Activated CD8-positive, alpha-beta memory T cell treated with anti-CD3 and anti-CD28 coated beads for 1 hour (primary cell): ENCODE results near the gene DPY19L1.
"Not testable (repeated sequence)": the region's sequence is repeated elsewhere in the genome, so short reads cannot be mapped to it uniquely, and the experiment has no call there.

Experiments used
- DNase-seq, 2 donors: peaks; one replicate each; pipeline ENCODE4 v3.0.0-alpha.2; 2020; ENCODE audit warnings: low read depth in 1 of 2; ENCODE audit errors: extremely low read depth in 1 of 2

DPY19L1 gene

GRCh38 chr7:35037211-35037525 is at the start of gene DPY19L1:
Gene DPY19L1 (minus strand): TSS chr7:35037485. CDS start chr7:35037394, 91 bp downstream.
- no peak for DNase-seq

DNA sequence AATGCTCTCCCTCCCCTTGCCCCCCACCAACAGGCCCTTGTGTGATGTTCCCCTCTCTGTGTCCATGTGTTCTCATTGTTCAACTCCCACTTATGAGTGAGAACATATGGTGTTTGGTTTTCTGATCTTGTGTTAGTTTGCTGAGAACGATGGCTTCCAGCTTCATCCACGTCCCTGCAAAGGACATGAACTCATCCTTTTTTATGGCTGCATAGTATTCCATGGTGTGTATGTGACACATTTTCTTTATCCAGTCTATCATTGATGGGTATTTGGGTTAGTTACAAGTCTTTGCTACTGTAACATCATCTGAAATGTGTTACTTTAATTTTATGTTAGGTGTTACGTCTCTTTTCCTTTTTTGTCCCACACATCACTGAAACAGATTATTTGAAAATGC is 42.2 kb upstream of the DPY19L1 start:
- DNase-seq: not testable (repeated sequence)

GRCh38 chr7:35074008-35074407 is 36.7 kb upstream of the DPY19L1 start:
- not testable (repeated sequence) for DNase-seq

GRCh38 chr7:35072950-35073827 is 35.9 kb upstream of the DPY19L1 start:
- not testable (repeated sequence) for DNase-seq

DNA sequence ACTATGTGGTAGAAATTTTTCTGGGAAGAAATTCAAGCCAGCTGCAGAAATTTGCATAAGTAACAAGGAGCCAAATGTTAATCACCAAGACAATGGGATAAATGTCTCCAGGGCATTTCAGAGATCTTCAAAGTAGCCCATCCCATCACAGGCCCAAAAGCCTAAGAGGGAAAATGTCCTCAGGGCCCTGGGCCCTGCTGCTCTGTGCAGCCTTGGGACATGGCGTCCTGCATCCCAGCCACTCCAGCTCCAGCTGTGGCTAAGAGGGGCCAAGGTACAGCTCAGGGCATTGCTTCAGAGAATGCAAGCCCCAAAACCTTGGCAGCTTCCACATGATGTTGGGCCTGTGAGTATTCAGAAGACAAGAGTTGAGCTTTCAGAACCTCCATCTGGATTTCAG is 31.8 kb upstream of the DPY19L1 start:
- not testable (repeated sequence) for DNase-seq

GRCh38 chr7:35065382-35065781 is 28.1 kb upstream of the DPY19L1 start:
- not testable (repeated sequence) for DNase-seq

DNA sequence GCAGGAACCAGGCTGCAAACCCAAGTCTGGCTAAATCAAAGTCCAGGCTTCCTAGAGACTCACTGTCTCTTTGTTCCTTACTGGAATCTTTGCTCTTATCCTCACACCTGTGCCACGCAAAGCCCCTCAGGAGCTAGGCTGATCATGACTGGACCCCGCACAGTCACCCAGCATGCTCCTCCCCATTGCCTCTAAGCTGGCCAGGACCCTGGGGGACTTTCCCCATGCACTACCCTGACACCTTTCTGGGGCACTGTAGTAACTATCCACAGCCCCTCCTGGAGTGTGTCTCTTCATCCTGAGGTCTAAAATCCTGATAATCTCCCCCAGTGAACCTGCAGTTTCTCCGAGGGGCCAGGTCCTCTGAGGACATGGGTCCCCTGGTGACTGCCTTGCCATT is 21.3 kb upstream of the DPY19L1 start:
- not testable (repeated sequence) for DNase-seq

DNA sequence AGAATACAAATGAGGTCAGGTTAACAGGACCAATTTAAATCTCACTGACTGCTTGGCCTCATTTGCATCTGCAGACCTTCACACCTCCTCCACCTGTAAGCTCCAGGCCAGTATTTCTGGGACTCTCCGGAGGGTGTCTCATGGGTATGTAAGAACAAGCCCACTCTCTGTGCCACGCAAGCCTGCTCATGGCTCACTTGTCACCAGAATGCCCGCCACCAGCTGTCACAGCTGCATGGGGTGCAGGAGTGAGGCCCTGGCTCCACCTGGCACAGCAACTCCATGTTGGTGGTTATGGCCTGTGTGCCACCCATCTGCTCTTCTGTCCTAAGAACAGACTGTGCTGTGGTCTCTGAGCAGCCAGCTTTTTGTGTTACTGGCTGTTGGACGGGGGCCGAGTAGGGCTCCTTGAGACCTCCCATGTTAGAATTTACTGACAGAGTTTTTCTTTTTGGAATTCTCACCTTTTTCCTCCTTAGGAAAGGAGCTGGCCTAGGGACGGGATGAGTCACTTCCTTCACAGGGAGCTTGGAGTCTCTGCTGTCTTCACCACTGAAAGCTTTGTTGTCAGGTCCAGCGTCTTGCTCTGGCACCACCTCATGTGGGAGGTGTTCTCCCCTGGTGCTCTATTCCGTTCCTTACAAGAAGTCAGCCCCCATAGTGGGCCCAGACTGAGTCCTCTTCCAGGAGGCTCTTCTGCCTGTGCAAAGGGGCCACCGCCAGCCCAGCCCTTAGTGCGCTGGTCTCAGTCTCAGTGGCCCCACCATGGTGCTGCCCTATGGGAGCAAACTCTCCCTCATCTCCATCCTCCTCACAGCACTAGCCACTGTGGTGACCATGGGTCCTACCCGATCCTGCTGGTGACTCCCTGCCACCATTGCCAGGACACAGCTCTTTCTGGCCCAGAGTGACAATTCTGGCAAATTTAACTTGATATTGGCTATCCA is 20.5 kb upstream of the DPY19L1 start:
- not testable (repeated sequence) for DNase-seq

- not testable (repeated sequence) for DNase-seq
Observed at GRCh38 chr7:35055733-35056132, 18.4 kb upstream of the DPY19L1 start.

DNA sequence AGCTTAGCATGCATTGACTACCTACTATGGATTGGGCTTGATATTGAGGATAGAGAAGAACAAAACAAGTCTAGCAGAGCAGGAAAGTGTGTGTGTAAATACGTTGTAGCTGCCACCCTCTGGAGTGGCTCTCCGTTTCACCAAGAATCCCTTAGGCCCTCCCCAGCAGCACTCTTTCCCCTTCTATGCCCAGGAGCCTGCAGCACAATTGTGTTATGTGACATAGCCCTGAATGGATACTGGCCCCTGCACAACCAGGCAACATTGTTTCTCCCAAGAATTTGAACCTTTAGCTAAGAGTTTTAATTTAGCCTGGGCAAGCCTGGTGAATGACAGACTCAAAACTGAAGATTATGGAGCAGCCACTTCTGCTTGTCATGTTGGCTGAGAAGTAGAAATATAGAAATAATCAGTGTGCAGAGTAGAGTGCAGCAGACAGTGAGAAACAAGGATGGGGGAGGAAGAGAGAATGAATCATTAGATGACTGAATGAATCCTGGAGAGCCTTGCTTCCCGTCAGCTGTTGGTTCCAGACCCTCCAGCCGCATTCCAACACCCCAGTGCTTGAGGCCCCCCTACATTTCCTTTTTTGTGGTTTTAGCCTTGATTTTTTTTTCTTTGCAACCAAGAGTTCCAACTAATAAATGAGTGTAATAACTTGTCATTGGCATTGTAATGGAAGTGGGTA is 16.3 kb upstream of the DPY19L1 start:
- DNase-seq: not testable (repeated sequence)

DNA sequence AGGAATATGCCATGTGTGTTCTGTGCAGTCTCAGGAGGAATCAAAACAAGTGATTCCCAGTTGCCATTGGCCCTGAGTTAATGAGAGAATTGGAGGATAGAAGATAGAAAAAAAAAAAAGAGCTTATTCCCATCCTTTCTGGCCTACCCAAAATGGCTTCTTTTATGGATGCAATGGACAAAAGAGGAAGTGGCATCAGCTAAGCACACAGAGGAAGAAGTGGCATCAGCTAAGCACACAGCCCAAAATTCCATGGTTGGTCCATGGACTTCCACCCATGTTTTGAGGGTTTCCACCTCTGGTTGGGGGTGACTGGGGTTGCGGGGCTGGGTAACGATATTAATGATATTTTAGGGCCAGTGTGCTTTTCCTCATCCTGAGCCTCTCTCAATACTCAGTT is 11.1 kb upstream of the DPY19L1 start:
- DNase-seq: not testable (repeated sequence)

DNA sequence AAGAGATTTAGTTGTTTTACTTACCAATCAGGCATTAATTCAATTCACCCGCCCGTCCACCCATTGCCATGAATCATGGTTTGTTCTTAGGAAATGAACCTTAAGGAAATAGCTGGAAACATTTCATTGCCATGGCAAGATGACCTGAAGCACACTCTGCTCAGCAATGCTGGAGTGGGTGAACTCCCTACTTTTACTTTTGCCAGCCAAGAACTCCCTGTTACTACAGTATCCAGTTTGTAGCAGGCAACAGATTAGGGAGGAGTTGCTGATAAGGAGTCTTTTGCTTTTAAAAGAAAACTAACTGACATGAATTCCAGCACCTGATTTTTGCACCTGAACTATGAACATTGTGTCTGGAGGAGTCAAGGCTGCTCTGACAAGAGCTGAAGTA is 10.6 kb upstream of the DPY19L1 start:
- DNase-seq: not testable (repeated sequence)

- not testable (repeated sequence) for DNase-seq
Observed at GRCh38 chr7:35047263-35047911, 10.1 kb upstream of the DPY19L1 start.

DNA sequence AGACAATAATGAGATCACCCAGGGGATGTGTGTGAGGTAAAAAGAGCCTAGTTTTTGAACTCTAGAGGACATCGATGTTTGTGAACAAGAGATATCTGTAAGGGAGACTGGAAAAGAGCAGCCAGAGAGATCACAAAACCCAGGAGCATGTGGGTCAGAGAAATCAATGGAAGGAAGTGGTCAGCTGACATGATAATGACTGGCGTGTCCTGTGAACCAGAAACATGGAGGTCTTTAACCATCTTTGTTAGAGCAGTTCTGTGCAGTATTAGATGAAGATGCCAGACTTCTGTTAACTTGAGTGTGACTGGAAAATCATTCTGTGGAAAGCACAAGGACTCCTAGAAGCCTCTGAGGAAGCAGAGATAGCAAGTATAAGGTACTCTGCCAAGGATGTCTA is 6.0 kb upstream of the DPY19L1 start:
- not testable (repeated sequence) for DNase-seq

DNA sequence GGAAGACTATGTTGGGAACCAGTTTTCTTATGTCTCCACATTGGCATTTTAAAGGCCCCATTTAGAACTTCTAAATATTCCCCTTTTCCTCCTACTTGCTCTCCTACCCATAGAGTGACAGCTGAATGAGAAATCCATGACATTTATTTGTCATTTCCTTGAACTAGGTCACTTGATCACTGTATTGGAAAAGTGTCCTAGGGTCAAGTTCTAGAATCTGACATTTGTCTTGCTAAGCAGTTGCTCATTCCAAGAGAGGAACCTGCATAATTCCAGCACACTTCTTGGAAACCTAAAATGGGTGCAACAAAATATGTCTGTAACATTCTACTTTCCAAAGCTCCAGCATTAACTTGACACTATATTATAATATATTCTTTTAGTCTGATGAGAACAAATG is 3.6 kb upstream of the DPY19L1 start:
- no peak for DNase-seq

GRCh38 chr7:35039343-35039742 is 2.1 kb upstream of the DPY19L1 start:
- no peak for DNase-seq

- no peak for DNase-seq
Observed at GRCh38 chr7:35038354-35038753, 1.1 kb upstream of the DPY19L1 start.

DNA sequence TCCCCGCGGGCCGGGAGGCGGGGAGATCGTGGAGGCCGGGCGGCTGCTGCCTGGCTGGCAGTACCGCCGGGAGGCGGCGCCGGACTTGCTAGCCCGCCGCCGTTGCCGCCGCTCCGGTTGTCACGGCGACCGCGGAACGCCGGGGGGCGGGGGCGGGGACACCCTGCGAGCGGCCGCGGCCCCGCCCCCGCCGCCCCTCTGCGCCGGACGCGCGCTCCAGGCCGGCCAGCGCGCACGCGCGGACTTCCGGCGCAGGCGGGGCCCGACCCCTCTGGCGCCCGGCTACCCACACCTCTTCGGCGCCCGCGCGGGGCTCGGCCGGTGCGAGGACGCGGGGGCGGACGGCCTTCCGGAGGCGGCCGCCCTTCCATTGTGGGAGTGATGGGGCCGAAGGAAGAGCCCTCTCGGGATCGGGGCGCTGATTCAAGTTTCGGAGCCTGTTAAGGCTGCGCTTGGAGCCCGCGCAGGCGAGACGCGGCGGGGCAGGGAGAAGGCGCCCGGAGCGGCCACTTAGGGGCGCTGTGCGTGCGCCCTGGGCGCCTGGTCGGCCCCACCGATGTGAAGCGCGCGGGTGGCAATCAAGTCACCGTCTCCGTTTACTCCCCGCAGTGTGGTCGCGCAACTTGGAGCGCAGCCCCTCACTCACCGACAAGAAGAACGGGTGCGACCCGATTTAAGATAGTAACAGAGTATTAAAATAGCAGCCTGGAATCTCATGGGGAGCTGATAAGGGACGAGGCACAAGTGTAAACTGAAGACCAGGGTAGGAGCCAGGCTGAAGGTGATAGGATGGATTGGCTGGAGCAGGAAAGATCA is 449 bp upstream of the DPY19L1 start:
- DNase-seq: peak; percentile 54 to 88

DNA sequence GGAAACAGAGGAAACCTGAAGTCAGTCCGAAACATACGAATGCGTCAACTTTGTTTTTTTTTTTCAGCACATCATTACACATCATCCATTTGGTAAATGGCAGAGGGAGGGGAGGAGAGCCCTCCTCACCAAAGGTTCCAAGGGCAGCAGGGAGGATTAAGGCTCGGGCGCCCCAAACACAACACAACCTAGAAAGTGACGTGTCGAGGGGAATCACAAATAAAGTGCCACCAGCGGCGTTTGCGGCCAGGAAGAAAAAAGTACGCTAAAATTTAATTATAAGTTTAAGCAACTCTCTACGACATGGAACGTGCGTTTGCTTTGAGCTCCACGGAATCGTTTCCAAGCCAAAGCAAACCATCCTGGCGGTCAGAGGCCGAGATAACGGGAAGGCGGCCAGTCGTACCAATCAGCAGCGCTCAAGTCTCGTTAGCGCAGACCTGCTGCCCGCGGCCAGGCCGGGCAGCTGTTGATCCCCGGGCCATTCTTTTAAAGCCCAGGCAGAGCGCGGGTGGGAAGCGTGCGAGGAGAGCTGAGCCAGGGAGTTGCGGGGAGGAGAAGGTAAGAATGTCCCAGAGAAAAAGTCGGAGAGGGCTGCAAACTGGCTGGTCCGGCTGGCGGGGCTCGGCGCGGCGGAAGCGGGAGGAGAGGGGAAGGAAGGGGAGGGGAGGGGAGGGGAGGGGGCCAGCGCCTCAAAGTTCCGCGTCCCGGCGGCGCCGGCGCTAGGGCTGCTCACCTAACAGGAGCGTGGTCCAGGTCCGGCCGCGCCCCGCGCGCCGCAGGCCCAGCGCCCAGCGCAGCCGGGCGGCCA is 719 bp downstream of the DPY19L1 start:
- peak in 1 of 2 donors; percentile 11 for DNase-seq
